Motor neuron (in vitro differentiated cells): ENCODE results near the gene HAVCR2. TPM values are rescaled to one million over a fixed set of nuclear protein-coding genes. Genes with fewer than 3 reads are reported as not detected.

Experiments used
- ATAC-seq, 8 experiments: fragments of 200-7000 bp; cut with Tn5 transposase; replicated peaks in 6 of 8; 2 replicates each; pipeline ENCODE4 v1.8.0; 2021; ENCODE audit warnings: mild to moderate bottlenecking in 8 of 8, moderate library complexity in 8 of 8
- H3K27ac ChIP-seq, 2 donors: fragments of 250-450 bp; sonication (Bioruptor Pico); 2 replicates each; pipeline ENCODE4 v1.9.0; 2021; ENCODE audit warnings: antibody characterized with exemption in 2 of 2, mild to moderate bottlenecking in 2 of 2, moderate library complexity in 1 of 2
- H3K4me1 ChIP-seq, 2 donors: fragments of 250-450 bp; sonication (Bioruptor Pico); replicated peaks in 1 of 2; 2 replicates each; pipeline ENCODE4 v1.6.1; 2021; ENCODE audit warnings: antibody characterized with exemption in 2 of 2, mild to moderate bottlenecking in 2 of 2, moderate library complexity in 1 of 2
- H3K4me3 ChIP-seq, 5 donors: fragments of 250-450 bp; sonication (Bioruptor Pico); 2 replicates each; pipeline ENCODE4 v1.9.0; 2021; ENCODE audit warnings: antibody characterized with exemption in 5 of 5, mild to moderate bottlenecking in 5 of 5, moderate library complexity in 4 of 5
- WGBS, 10 experiments: fragments of 450-650 bp; shearing (Covaris generic); methylation state at CpG; one replicate each; pipeline ENCODE4 v1.0.0; 2022; 5-methylcytosine and 5-hydroxymethylcytosine counted together
- in situ Hi-C, 9 experiments: fragments of 400-800 bp; cut with MboI; loops; one replicate each; pipeline ENCODE4 v1.15.0; 2021; ENCODE audit warnings: low sequenced_read_pairs in 9 of 9, low pct_unique_long_range_greater_than_20kb in 2 of 9; ENCODE audit not compliant: unreplicated experiment in 9 of 9
- total RNA-seq, 8 experiments: library from RNA; unstranded; fragments of 300-600 nt; gene quantifications; 2 replicates each; pipeline versions ENCODE4 v1.2.3 to v1.2.4, GENCODE V29; 2022

Gene HAVCR2
- total RNA-seq = 1 to 10 TPM in 1 of 8 experiments, under 1 TPM in 6, not detected in 1; 0.10 to 1.3 (median 0.25) TPM

DNA sequence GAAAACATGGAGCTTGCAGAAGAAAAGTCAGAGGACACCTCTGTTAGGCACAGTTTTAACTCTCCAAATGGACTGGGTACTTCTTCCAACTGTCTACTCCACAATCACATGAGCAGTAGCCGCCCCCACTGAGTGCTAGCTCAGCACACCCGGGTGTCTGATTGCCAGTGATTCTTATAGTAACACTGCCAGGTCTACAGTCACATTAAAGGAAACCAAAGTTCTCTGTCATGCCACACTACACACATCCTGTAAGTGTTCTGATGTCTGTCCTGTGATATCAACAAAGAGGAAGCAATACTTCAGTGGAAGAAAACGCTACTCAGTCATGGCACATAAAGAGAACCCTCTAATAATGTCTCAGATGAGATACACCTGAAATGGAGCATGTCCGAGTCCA lies at the start of gene HAVCR2:
TSS of gene HAVCR2 (minus strand) at position 69 of the 400 bp plus-strand sequence. CDS start at position 8, 61 bp downstream.
- H3K4me3 ChIP-seq = no peak within 1 kb of the TSS
- no peak within 1 kb of the TSS for H3K27ac ChIP-seq
- 44 to 100% (median 83%) methylated on average over 1 to 4 of the region's 4 CpGs; no CpG with 5 or more reads in 4 of the 10 experiments for WGBS, 10 experiments
- in situ Hi-C loops = loop anchor here in 1 of 9 experiments (25.0 kb wide), 1 partner anchor 272 kb away; no protein-coding TSS in a partner anchor
- ATAC-seq = no peak
- no peaks in the 10 kb centered on the region for H3K4me1 ChIP-seq

DNA sequence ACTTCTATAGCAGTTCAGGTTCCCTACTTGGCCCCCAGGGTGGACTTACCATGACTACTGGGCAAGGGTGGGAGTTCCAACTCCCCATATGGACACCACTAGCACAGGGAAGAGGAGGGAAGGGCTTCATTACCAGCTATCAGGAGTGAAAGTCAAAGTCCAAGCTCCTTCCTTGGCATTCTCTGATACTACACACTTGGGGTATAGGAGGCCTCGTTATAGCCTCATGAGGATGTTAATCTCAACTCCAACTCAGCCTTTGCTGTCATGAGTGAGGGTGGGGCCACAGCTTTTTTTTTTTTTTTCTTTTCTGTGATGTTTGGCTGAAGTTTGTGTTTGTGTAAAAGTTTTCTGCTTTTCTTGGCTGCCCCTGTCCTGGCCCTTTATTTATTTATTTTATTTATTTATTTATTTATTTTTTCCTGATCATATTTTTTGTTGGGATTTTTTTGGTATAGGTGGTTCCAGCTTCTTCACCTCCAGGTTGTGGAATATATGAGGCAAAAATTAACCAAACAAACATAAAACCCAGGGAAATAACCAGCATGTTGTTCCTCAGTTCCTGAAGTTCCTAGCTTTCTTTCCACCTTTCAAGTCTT lies 48.5 kb upstream of the HAVCR2 start:
- no peak for ATAC-seq
- no peak overlapping the region for H3K4me3 ChIP-seq
- 25 to 100% (median 86%) methylated on average over 1 of the region's 1 CpG; no CpG with 5 or more reads in 1 of the 10 experiments for WGBS, 10 experiments
- in situ Hi-C loops = loop anchor here in 1 of 9 experiments (25.0 kb wide), 1 partner anchor 130 kb away; no protein-coding TSS in a partner anchor
- no peaks in the 10 kb centered on the region for H3K4me1 ChIP-seq
- no peak overlapping the region for H3K27ac ChIP-seq

DNA sequence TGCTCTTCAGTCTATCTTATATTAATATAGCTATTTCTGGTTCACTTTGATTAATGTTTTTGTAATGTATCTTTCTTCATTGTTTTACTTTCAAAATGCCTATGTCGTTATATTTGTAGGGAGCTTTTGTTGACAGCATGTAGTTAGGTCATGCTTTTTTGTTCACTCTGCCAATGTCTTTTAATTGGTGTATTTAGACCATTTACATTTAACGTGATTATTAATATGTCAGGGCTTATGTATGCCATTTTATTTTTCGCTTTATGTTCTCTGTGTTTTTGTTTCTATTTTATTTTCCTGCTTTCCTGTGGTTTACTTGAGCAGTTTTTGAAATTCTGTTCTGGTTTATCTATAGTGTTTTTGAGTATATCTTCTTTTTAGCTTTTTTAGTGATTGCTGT lies 46.5 kb upstream of the HAVCR2 start:
- no peaks in the 10 kb centered on the region for H3K4me1 ChIP-seq
- no peak for ATAC-seq
- WGBS, 10 experiments = 41 to 93% (median 78%) methylated on average over 3 of the region's 3 CpGs
- H3K27ac ChIP-seq = no peak overlapping the region
- in situ Hi-C loops = loop anchor here in 1 of 9 experiments (25.0 kb wide), 1 partner anchor 132 kb away; no protein-coding TSS in a partner anchor
- no peak overlapping the region for H3K4me3 ChIP-seq

DNA sequence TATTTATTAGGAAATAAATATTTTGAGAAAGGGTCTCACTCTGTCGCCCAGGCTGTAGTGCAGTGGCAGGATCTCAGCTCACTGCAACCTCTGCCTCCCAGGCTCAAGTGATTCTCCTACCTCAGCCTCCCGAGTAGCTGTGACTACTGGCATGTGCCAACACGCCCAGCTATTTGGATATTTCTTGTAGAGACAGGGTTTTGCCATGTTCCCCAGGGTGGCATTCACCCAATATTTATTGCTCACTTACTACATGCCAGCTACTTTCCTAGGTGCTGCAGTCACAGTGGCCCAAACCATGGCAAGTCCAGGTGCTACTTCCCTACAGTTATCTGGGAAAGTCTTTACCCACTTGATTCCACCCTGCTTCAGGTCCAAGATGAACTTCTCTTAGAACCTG lies 42.2 kb upstream of the HAVCR2 start:
- in situ Hi-C loops = loop anchor here in 1 of 9 experiments (25.0 kb wide), 1 partner anchor 136 kb away; no protein-coding TSS in a partner anchor

DNA sequence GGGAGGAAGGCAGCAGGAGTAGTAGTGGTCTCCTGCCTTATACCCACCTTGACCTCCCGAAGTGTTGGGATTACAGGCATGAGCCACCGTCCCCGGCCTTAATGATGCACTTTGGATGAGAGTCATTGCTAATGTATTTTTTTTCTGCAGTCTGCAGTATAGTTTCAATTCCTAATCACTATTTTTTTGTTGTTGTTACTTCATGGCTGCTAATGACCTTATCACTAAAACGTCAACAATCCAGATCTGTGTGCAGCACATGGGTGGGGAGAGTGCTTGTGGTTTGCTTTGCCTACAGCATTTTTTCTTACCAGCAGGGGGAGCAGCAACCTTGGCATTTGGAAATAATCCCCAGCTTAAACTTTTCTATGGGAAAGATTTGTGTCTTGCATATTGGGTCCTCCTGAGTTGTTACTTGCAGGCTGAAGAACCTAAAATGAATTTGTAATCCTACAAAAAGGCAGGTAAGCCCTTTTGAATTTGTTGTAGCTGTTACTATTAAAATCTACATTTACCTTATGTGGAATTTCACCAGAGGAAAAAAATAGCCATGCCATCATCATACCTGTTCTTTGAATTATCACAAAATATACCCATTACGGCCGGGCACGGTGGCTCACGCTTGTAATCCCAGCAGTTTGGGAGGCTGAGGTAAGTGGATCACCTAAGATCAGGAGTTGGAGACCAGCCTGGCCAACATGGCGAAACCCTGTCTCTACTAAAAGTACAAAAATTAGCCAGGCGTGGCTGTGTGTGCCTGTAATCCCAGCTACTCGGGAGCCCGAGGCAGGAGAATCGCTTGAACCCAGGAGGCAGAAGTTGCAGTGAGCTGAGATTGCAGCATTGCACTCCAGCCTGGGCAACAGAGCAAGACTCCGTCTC lies 40.1 kb upstream of the HAVCR2 start:
- H3K4me3 ChIP-seq = no peak overlapping the region

More for the DNA sequence above, 42.2 kb upstream of the HAVCR2 start:
- H3K27ac ChIP-seq = no peak overlapping the region
- H3K4me3 ChIP-seq = no peak overlapping the region
- H3K4me1 ChIP-seq = no peaks in the 10 kb centered on the region
- no peak for ATAC-seq
- WGBS, 10 experiments = 33 to 100% (median 80%) methylated on average over 1 to 3 of the region's 3 CpGs; no CpG with 5 or more reads in 3 of the 10 experiments

DNA sequence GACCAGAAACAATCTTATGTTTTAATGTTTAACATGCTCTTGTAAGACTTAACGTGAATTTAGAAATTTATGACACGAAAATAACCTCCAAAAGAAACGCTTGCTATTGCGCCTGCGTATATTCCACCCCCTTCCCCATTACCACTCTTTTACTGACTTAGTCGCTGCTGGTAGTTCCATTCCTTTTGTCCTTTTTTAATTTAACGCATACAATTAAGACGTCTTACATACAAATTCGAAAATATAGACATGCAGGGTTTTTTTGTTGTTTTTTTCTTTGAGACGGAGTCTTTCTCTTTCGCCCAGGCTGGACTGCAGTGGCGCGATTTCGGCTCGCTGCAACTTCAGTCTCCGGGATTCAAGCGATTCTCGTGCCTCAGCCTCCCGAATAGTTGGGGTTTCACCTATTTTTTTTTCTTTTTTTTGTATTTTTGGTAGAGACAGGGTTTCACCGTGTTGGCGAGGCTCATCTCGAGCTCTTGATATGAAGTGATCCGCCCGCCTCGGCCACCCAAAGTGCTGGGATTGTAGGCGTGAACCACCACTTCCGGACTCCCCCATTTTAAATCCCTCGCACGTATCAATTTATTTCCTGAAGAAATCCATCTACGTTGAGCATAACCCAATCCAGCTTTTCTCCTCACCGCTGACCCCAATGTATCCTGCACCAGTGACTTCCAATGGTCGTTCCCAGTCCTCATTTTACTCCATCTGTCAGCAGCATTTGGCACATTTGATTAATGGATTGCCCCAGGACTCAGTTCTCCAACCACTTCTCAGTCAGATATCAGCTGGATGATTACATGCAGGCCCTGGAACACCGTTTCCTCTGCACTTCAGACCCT lies 34.5 kb upstream of the HAVCR2 start:
- Histone ChIP-seq H3K4me3 (peak overlapping the region; percentile 74 to 100 (median 86)), H3K27ac (peak overlapping the region; percentile 7 to 92), H3K4me1 (peaks cover 6 to 10% of the 10 kb centered on the region in 2 donors)
- peak; percentile 30 to 67 (median 52) for ATAC-seq
- WGBS, 10 experiments = 1 to 52% (median 14%) methylated on average over 12 to 30 of the region's 33 CpGs
- in situ Hi-C loops = loop anchor here in 2 of 9 experiments (25.0 kb wide), 2 partner anchors 594 to 1206 kb away; partner anchors contain the start of genes LSM11 (in 1 of the 2) and THG1L (in 1 of the 2)

More for the DNA sequence above, 40.1 kb upstream of the HAVCR2 start:
- 43 to 100% (median 76%) methylated on average over 2 to 11 of the region's 14 CpGs for WGBS, 10 experiments
- in situ Hi-C loops = loop anchor here in 2 of 9 experiments (25.0 kb wide), 2 partner anchors 588 to 1212 kb away; partner anchors contain the start of genes LSM11 (in 1 of the 2) and THG1L (in 1 of the 2)
- H3K4me1 ChIP-seq = peaks cover under 1 to 2% of the 10 kb centered on the region in 2 donors
- H3K27ac ChIP-seq = no peak overlapping the region
- ATAC-seq = peak in 7 of 8 experiments; percentile 49 to 93 (median 67)

DNA sequence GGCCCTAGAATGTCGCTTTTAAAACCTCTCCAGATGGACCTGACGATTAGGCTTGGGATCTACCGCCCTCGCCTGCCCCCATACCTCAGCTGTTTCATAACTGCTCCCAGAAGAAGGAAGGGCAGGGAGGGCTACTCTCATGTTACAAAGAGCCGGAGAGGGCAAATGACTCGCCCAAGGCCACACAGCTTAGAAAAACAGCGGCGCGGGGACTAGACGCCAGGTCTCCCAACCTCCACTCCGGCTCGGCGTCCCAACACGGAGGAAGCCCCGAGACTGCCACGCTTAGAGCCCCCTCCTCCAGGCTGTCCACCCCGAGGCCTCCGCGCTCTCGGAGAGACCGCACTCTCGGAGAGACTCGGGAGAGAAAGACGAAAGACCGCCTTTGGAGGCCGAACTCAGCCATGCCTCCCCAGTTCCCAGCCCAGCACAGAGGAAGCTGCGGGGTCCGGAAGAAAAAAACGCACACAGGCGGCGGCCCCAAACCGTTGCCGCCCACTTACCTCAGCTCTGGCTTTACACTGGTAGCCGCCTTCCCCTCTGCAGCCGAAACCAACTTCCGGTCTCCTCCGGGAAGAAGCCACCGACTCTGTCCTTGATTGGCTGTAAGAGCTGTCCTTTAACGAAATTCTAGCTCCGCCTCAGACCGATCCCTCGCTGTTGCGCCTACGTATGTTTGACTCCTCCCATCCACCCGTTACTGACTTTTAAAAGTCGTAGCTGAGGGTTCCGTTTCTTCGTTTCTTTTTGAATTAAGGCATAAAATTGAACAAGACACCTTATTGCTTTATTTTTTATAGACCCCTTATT lies 33.7 kb upstream of the HAVCR2 start, which contains the start of gene MED7:
TSS of gene MED7 (minus strand) at position 549 of the 810 bp plus-strand sequence. CDS start 3,434 bp downstream, outside the sequence.
- Histone ChIP-seq H3K4me3 (peak within 1 kb of the TSS; percentile 74 to 100 (median 86)), H3K4me1 (peaks cover 6 to 10% of the 10 kb centered on the region in 2 donors), H3K27ac (peak within 1 kb of the TSS; percentile 81 to 92)
- peak; percentile 95 to 100 (median 100) for ATAC-seq
- 0 to 4% (median 0%) methylated on average over 2 to 19 of the region's 48 CpGs for WGBS, 10 experiments
- in situ Hi-C loops = loop anchor here in 2 of 9 experiments (25.0 kb wide), 2 partner anchors 595 to 1205 kb away; partner anchors contain the start of genes LSM11 (in 1 of the 2) and THG1L (in 1 of the 2)

DNA sequence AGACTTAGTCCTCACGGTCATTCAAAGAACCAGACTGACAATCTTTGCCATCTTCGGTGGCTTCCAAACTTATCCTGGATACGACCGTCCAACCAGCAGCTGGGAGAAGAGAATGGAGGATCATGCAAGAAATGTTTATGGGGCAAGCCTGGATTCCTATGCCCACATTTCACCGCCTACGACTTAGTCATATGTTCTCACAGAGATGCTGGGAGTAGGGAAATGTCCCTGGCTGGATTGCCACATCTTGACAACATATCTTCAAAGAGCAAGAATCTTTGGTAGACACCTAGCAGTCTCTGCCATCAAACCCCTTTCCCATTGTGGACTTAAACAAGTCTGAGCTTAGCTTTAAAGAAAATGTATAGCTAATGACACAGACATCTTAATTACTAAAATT lies 28.8 kb upstream of the HAVCR2 start:
- Histone ChIP-seq H3K4me1 (peaks cover 0 to 4% of the 10 kb centered on the region in 2 donors), H3K4me3 (no peak overlapping the region), H3K27ac (no peak overlapping the region)
- ATAC-seq = no peak
- in situ Hi-C loops = loop anchor here in 2 of 9 experiments (25.0 kb wide), 2 partner anchors 600 to 1200 kb away; partner anchors contain the start of genes LSM11 (in 1 of the 2) and THG1L (in 1 of the 2)
- 83 to 100% (median 97%) methylated on average over 1 to 6 of the region's 6 CpGs; no CpG with 5 or more reads in 1 of the 10 experiments for WGBS, 10 experiments

DNA sequence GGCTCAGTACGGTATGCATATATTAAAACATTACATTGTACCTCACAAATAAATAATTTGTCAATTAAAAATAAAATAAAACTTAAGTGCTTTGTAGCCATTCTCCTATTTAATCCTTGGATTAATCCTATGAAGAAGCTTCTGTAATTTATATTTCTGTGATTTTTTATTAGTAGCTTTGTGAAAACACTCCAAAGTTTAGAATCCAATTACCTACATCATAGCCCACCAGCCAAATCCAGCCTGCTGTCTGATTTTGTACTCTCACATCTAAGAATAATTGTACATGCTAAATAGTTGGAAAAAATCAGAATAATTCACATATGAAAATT lies 23.4 kb upstream of the HAVCR2 start:
- no peak overlapping the region for H3K27ac ChIP-seq
- 0 to 60% (median 20%) methylated on average over 1 of the region's 1 CpG; no CpG with 5 or more reads in 1 of the 10 experiments for WGBS, 10 experiments
- in situ Hi-C loops = loop anchor here in 2 of 9 experiments (25.0 kb wide), 2 partner anchors 605 to 1195 kb away; partner anchors contain the start of genes LSM11 (in 1 of the 2) and THG1L (in 1 of the 2)
- H3K4me3 ChIP-seq = no peak overlapping the region
- ATAC-seq = peak in 1 of 8 experiments; percentile 35
- no peaks in the 10 kb centered on the region for H3K4me1 ChIP-seq

DNA sequence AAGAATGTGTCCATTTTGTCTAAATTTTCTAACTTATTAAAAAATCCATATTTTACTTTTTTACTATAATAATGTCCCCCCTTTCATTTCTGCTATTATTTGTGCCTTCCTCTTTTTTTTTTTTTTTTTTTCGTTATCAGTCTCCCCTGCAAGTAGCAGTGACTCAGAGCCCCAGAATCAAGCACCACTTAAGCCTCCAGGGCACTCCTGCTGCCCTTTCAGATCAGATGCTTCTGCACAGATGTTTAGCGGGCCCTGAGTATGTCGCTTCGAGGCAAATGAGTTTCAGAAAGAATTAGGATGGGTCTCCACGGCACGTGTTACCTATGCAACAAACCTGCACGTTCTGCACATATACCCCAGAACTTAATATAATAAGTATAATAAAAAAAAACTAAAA lies 22.1 kb upstream of the HAVCR2 start:
- in situ Hi-C loops = loop anchor here in 2 of 9 experiments (25.0 kb wide), 2 partner anchors 606 to 1194 kb away; partner anchors contain the start of genes LSM11 (in 1 of the 2) and THG1L (in 1 of the 2)
- no peak overlapping the region for H3K4me3 ChIP-seq
- no peaks in the 10 kb centered on the region for H3K4me1 ChIP-seq
- whole genome bisulfite sequencing, 10 experiments = 12 to 93% (median 77%) methylated on average over 1 to 7 of the region's 7 CpGs
- ATAC-seq = no peak
- no peak overlapping the region for H3K27ac ChIP-seq

DNA sequence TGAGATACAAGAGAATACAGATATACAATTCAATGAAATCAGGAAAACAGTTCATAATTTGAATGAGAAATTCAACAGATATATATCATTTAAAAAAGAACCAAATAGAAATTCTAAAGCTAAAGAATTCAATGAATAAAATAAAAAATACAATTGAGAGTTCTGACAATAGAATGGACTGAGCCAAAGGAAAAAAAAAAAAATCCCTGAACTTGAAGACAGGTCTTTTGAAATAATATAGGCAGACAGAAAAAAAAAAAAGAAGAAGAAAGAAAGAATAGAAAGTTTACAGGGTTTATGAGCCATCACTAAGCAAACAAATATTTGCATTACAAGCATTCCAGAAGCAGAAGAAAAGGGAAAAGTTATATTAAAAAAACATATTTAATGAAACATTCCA lies 12.9 kb upstream of the HAVCR2 start:
- no peak overlapping the region for H3K4me3 ChIP-seq
- H3K27ac ChIP-seq = no peak overlapping the region
- no peak for ATAC-seq
- in situ Hi-C loops = loop anchor here in 1 of 9 experiments (25.0 kb wide), 1 partner anchor 284 kb away; no protein-coding TSS in a partner anchor
- H3K4me1 ChIP-seq = no peaks in the 10 kb centered on the region
